H7 (cell line): ENCODE results near the gene C1QA. TPM values are rescaled to one million over a fixed set of nuclear protein-coding genes. Genes with fewer than 3 reads are reported as not detected.

Experiments used
- DNase-seq: peaks from one replicate; pipeline ENCODE4 v3.0.0; 2012
- H3K27me3 ChIP-seq: 2 replicates; pipeline ENCODE4 v1.6.0; 2011; ENCODE audit warnings: mild to moderate bottlenecking, low read length; ENCODE audit not compliant: control insufficient read depth, insufficient read depth
- H3K36me3 ChIP-seq: replicated peaks from 2 replicates; pipeline ENCODE4 v1.5.1; 2011; ENCODE audit warnings: low read length; ENCODE audit not compliant: control insufficient read depth, insufficient read depth
- H3K4me3 ChIP-seq: 2 replicates; pipeline ENCODE4 v1.5.1; 2011; ENCODE audit warnings: low read depth, mild to moderate bottlenecking, control low read depth, low read length, moderate library complexity; ENCODE audit not compliant: insufficient read depth
- total RNA-seq: library from RNA; depleted of rRNA; stranded (reverse); fragments of >200 nt; shearing (Covaris generic); gene quantifications from 2 replicates; pipeline ENCODE4 v1.2.3, GENCODE V29; 2014; rRNA removed

The C1QA gene
- total RNA-seq, 1 experiment from 2014 or later, result not detected

DNA sequence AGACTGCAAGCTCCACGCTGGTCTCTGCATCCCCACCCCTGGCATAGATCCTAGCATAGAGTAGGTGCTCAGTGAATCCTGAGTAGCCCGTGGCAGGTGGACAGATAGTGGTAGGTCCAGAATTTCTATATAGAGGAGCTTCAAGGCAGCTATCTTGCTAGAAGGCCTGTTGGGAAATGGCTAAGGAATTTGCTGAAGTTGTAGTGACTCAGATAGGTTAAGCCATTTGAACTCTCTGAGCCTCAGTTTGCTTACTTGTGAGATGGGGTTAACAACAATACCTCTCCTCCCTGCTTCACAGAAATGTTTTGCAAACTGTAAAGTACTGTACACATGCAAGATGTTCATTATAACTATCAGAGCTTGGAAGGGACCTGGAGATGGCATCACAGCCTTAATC lies 50.8 kb downstream of the C1QA start:
- Histone ChIP-seq H3K36me3 (no peaks in the 10 kb centered on the region), H3K27me3 (no peaks in the 10 kb centered on the region), H3K4me3 (no peak overlapping the region)
- DNase-seq, result no peak

DNA sequence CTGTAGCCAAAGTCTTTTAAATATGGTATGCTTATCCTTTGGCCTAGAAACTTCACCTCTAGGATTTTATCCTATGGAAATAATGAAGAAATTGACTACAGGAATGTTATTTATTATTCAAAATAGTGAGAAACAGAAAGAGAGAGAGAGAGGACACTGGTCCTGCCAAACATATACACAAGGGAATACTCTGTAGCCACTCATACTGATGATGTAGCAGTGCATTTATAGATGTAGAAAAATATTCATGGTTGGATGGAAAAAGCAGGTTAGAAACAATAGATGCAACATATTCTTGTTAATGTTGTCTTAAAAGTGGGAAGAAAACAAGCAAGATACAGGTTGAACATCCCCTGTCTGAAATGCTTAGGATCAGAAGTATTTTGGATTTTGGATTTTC lies 52.0 kb downstream of the C1QA start:
- H3K4me3 ChIP-seq, result no peak overlapping the region
- H3K27me3 ChIP-seq, result no peaks in the 10 kb centered on the region
- H3K36me3 ChIP-seq, result no peaks in the 10 kb centered on the region
- no peak for DNase-seq

Other genes with a start within 250 kb of the C1QA start
- gene ZBTB40, start 184.8 kb upstream of the C1QA start, total RNA-seq, result 15.0 and 17.0 TPM in 2 replicates
- gene EPHA8, start 73.1 kb upstream of the C1QA start, total RNA-seq, result 4.8 and 5.1 TPM in 2 replicates
- not detected in 2 replicates for gene C1QC, start 7.0 kb downstream of the C1QA start, total RNA-seq
- not detected in 2 replicates for gene C1QB, start 16.6 kb downstream of the C1QA start, total RNA-seq
- gene EPHB2, start 74.2 kb downstream of the C1QA start, total RNA-seq, result 12.3 and 14.8 TPM in 2 replicates